ENCODE results near the gene TMEM238. TPM values are rescaled to one million over a fixed set of nuclear protein-coding genes. Genes with fewer than 3 reads are reported as not detected.

Gene TMEM238
- total RNA-seq, 1 donor from 2014 or later = 8.1 TPM

DNA sequence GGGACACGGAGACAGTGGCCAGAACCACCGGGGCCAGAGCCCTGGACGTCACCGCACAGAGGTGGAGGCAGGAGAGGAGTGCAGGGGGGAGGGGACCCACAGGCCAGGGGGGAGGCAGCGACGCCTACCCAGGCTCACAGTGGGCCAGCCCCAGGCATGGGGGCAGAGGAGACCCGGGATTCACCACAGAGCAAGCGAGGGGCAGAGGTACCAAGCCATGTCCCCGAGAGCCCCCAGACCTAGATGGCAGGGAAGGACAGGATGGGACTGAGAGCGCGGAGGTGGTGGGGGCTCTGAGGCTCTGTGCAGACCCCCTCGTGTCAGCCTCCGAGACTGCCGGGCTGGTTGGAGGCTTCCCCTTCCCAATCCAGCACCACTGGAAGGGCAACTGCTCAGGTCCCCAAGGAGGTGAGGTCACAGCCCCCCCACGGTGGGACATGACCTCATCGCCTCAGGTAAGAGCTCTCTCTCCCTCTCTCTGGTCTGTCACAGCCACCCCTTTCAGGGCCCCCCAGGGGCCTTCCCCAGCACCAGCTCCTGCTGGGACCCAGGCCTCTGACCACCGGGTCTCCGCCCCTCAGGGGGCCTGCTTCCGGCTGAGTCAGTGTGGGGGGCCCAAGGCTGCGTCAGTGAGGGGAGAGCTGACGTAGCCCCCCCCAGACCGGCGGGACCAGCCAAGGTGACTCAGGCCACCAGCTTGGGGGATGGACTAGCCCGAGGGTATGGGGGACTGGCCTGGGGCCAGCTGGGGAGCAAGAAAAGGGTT lies 11.6 kb downstream of the TMEM238 start:
- peak overlapping the region; percentile 43 for H3K4me3 Mint-ChIP-seq
- H3K27ac Mint-ChIP-seq = peak overlapping the region; percentile 43
- H3K27me3 Mint-ChIP-seq = peaks cover 54% of the 10 kb centered on the region

DNA sequence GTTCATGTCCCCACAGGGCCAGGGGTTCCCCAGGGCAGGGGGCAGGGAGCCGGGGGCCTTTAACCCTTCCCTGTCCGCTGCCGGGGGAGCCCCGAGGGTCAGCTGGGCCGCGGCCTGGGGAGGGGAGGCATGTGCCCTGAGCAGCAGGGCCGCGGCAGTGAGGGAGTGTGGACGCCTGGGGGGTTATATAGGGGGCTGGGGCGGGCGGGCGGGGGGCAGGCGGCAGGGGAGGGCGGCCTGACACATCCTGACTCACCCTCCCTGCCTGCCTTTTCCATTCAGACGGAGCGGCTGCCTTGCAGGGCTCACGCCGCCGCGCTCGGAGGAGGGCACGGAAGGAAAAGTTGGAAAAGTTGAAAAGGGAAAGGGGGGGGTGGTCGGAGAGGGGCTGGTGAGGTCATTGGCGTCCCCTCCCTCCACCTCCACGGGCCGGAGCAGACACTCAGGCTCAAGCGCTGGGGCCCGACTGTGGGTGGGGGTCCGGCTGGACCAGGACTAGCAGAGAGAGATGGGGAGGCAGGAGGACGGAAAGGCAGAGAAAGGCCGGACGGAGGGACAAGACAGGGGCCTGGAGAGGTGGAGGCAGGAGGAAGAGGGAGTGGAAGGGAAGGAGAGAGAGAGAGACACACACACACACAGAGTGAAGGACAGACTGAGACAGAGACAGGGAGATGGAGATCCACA lies 13.6 kb downstream of the TMEM238 start, which contains the start of gene IL11:
IL11 (minus strand) TSS at position 159 of the 684 bp plus-strand sequence; CDS start at position 6, 153 bp downstream.
- Mint-ChIP-seq H3K27ac (no peak within 1 kb of the TSS), H3K36me3 (no peaks in the 10 kb centered on the region), H3K4me3 (peak within 1 kb of the TSS; percentile 84), H3K4me1 (ENCODE audit: unreplicated experiment) (peaks cover 12% of the 10 kb centered on the region), H3K9me3 (no peaks in the 10 kb centered on the region), H3K27me3 (peaks cover 54% of the 10 kb centered on the region)
- DNase-seq (ENCODE audit: extremely low spot score, unreplicated experiment) = no peak
- TF ChIP-seq, protein P1, sequence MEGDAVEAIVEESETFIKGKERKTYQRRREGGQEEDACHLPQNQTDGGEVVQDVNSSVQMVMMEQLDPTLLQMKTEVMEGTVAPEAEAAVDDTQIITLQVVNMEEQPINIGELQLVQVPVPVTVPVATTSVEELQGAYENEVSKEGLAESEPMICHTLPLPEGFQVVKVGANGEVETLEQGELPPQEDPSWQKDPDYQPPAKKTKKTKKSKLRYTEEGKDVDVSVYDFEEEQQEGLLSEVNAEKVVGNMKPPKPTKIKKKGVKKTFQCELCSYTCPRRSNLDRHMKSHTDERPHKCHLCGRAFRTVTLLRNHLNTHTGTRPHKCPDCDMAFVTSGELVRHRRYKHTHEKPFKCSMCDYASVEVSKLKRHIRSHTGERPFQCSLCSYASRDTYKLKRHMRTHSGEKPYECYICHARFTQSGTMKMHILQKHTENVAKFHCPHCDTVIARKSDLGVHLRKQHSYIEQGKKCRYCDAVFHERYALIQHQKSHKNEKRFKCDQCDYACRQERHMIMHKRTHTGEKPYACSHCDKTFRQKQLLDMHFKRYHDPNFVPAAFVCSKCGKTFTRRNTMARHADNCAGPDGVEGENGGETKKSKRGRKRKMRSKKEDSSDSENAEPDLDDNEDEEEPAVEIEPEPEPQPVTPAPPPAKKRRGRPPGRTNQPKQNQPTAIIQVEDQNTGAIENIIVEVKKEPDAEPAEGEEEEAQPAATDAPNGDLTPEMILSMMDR (conservative IDR thresholded peaks at IDR 0.05) = no peak

More for the DNA sequence above, 11.6 kb downstream of the TMEM238 start:
- Mint-ChIP-seq H3K9me3 (no peaks in the 10 kb centered on the region), H3K36me3 (no peaks in the 10 kb centered on the region), H3K4me1 (ENCODE audit: unreplicated experiment) (peaks cover 18% of the 10 kb centered on the region)
- no peak for DNase-seq (ENCODE audit: extremely low spot score, unreplicated experiment)
- TF ChIP-seq, protein P1 (conservative IDR thresholded peaks at IDR 0.05) = no peak

DNA sequence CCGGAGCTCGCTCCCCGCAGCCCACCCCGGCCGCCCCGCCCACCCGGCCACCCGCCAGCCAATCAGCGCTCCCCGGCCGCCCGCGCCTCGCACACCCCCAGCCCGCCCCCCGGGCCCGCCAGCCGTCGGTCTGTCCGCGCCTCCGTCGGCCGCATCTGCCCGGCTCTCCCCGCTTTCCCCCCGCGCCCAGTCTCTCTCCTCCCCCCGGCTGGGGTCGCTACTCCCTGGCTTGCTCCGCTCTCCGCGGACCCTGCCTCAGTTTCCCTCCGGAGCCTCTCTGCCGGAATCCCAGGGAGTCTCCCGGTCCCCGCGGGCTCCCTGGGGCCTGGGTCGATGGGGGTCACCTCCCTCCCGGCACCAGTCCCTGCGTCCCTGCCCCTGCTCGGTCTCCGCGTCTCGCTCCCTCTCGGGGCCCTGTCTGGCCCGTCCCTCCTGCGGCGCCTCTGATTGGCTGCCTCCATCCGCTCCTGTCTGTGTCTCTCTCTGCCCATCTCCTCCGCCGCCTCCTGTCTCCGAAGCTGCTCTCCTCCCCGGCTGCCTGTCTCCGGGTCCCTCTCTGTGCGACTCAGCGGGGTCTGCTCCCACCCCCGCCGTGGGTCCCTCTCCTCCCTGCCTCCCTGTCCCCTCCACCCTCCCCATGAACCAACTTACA lies 14.3 kb downstream of the TMEM238 start:
- no peak for DNase-seq (ENCODE audit: extremely low spot score, unreplicated experiment)
- no peaks in the 10 kb centered on the region for H3K9me3 Mint-ChIP-seq
- H3K36me3 Mint-ChIP-seq = no peaks in the 10 kb centered on the region
- TF ChIP-seq, protein P1 (conservative IDR thresholded peaks at IDR 0.05) = no peak
- peaks cover 12% of the 10 kb centered on the region for H3K4me1 Mint-ChIP-seq (ENCODE audit: unreplicated experiment)
- H3K27ac Mint-ChIP-seq = no peak overlapping the region
- H3K27me3 Mint-ChIP-seq = peaks cover 54% of the 10 kb centered on the region
- peak overlapping the region; percentile 84 for H3K4me3 Mint-ChIP-seq

DNA sequence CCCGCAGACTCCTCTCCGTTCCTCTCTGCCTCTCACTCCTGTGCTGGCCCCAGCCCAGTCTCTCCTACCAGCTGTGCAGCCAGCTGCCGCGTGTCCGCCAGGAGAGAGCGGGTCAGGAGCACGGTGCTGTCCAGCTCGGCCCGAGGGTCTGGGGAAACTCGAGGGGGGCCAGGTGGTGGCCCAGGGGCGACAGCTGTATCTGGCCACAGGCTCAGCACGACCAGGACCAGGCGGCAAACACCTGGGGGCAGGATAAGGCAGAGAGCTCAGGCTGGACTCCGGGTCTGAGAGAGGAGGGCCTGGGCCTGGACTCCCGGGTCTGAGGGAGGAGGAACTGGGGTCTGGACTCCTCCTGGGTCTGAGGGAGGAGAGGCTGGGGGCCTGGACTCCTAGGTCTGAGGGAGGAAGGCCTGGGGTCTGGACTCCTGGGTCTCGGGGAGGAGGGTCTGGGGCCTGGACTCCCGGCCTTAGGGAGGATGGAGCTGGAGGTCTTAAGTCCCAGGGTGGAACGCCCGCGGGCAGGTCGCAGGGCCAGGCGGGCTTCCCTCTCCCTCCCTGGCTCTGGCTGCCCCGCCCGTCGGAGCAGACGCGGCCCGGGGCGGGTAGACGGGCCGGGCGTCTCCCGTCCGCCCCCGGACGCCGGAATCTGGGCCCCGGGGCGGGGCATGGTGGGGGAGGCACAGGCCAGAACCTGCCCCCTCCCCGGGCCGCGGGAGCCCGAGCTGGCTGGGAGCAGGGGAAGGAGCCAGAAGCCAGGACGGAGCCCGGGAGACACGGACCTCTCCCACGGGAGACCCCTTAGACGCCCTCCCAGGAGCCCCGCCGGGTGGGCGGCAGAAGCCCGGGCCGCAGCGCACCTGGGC lies 15.2 kb downstream of the TMEM238 start:
- no peaks in the 10 kb centered on the region for H3K36me3 Mint-ChIP-seq
- TF ChIP-seq, protein P1 (conservative IDR thresholded peaks at IDR 0.05) = no peak
- H3K27ac Mint-ChIP-seq = no peak overlapping the region
- no peak for DNase-seq (ENCODE audit: extremely low spot score, unreplicated experiment)
- no peaks in the 10 kb centered on the region for H3K9me3 Mint-ChIP-seq
- H3K4me1 Mint-ChIP-seq (ENCODE audit: unreplicated experiment) = peaks cover 11% of the 10 kb centered on the region
- peaks cover 53% of the 10 kb centered on the region for H3K27me3 Mint-ChIP-seq
- no peak overlapping the region for H3K4me3 Mint-ChIP-seq

DNA sequence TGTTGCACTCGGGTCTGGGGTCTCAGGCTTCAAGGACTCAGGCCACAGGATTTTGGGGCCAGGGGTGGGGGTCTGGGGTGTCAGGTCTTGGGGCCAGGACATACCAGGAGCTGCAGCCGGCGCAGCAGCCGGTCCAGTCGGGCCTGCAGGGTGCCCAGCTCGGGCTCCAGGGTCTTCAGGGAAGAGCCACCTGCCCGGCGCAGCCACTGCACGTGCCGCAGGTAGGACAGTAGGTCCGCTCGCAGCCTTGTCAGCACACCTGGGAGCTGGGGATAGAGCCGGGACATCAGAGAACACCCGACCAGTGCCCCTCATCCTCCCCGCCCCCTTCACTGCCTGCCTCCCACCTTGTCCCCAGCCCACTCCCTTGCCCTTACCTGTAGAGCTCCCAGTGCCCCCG lies 16.0 kb downstream of the TMEM238 start:
- H3K27ac Mint-ChIP-seq = no peak overlapping the region
- no peak overlapping the region for H3K4me3 Mint-ChIP-seq
- H3K36me3 Mint-ChIP-seq = no peaks in the 10 kb centered on the region
- TF ChIP-seq, protein P1 (conservative IDR thresholded peaks at IDR 0.05) = no peak
- H3K4me1 Mint-ChIP-seq (ENCODE audit: unreplicated experiment) = peaks cover 7% of the 10 kb centered on the region
- peaks cover 48% of the 10 kb centered on the region for H3K27me3 Mint-ChIP-seq
- H3K9me3 Mint-ChIP-seq = no peaks in the 10 kb centered on the region
- DNase-seq (ENCODE audit: extremely low spot score, unreplicated experiment) = no peak
